GM18526 (cell line): Measurements from ENCODE around the gene CARD9.

Source experiments
- POLR2A ChIP-seq: IDR thresholded peaks from 3 replicates; pipeline ENCODE4 v1.6.1; 2011; ENCODE audit not compliant: insufficient read length; ENCODE audit errors: extremely low read depth

The CARD9 gene

GRCh38 chr9:136352682-136353081 lies 20.8 kb downstream of the CARD9 start:
- no peak for TF ChIP-seq POLR2A

- no peak for TF ChIP-seq POLR2A
Measured at GRCh38 chr9:136351252-136351800, 22.1 kb downstream of the CARD9 start.

GRCh38 chr9:136349546-136349945 lies 23.9 kb downstream of the CARD9 start:
- no peak for TF ChIP-seq POLR2A

GRCh38 chr9:136348691-136349090 lies 24.8 kb downstream of the CARD9 start:
- no peak for TF ChIP-seq POLR2A

GRCh38 chr9:136347472-136348256 lies 25.8 kb downstream of the CARD9 start:
- TF ChIP-seq POLR2A = no peak

- no peak for TF ChIP-seq POLR2A
Measured at GRCh38 chr9:136346927-136347465, 26.5 kb downstream of the CARD9 start.

GRCh38 chr9:136346157-136346481 lies 27.4 kb downstream of the CARD9 start:
- TF ChIP-seq POLR2A = no peak

- TF ChIP-seq POLR2A = no peak
Measured at GRCh38 chr9:136345281-136346156, 27.9 kb downstream of the CARD9 start.

GRCh38 chr9:136344544-136345280 lies 28.8 kb downstream of the CARD9 start:
- TF ChIP-seq POLR2A = no peak

- no peak for TF ChIP-seq POLR2A
Measured at GRCh38 chr9:136343884-136344269, 29.6 kb downstream of the CARD9 start.

- TF ChIP-seq POLR2A = no peak
Measured at GRCh38 chr9:136343121-136343883, 30.2 kb downstream of the CARD9 start.

- TF ChIP-seq POLR2A = no peak
Measured at GRCh38 chr9:136342181-136343120, 31.0 kb downstream of the CARD9 start.

- no peak for TF ChIP-seq POLR2A
Measured at GRCh38 chr9:136341769-136342168, 31.7 kb downstream of the CARD9 start.

GRCh38 chr9:136341042-136341655 lies 32.3 kb downstream of the CARD9 start:
- TF ChIP-seq POLR2A = no peak
